Neural cell (in vitro differentiated cells): ENCODE data around the gene CPNE2.

Source experiments
- CTCF ChIP-seq: fragments of 450-650 bp; IDR thresholded peaks from 2 replicates; pipeline ENCODE4 v1.5.1; 2014; ENCODE audit warnings: antibody characterized with exemption, mild to moderate bottlenecking, moderate library complexity; ENCODE audit not compliant: poor library complexity, severe bottlenecking
- EZH2 ChIP-seq: fragments of 200-600, 300-800 bp; shearing (Covaris generic), sonication (generic); IDR thresholded peaks from 2 replicates; pipeline ENCODE4 v1.6.1; 2014; ENCODE audit warnings: antibody characterized with exemption, low read length, borderline replicate concordance, mild to moderate bottlenecking; ENCODE audit not compliant: insufficient read depth, poor library complexity, severe bottlenecking

- TF ChIP-seq CTCF (no peak), EZH2 (no peak)
Observed at GRCh38 chr16:57060323-57061083, 31.9 kb upstream of the CPNE2 start.
